CD14-positive monocyte (primary cell): Measurements from ENCODE around the gene MACROD2. TPM values are rescaled to one million over a fixed set of nuclear protein-coding genes. Genes with fewer than 3 reads are reported as not detected.

ENCODE experiments used
- DNase-seq, 3 donors: peaks; one replicate each; pipeline ENCODE4 v3.0.0-alpha.2; 2011 to 2022
- H2AFZ ChIP-seq: 2 replicates; pipeline ENCODE4 v1.6.0; 2012; ENCODE audit warnings: mild to moderate bottlenecking, low read depth, low read length, inconsistent platforms; ENCODE audit not compliant: insufficient read depth, poor library complexity, severe bottlenecking
- H3K27ac ChIP-seq, 2 donors: 1 replicate in 1 of 2; 2 replicates in 1 of 2; pipeline ENCODE4 v1.5.1; 2012 to 2013; ENCODE audit warnings: low read length in 2 of 2, control low read depth in 1 of 2, inconsistent platforms in 1 of 2, low read depth in 1 of 2, mild to moderate bottlenecking in 1 of 2
- H3K27me3 ChIP-seq, 2 donors: one replicate each; pipeline versions ENCODE4 v1.6.0 to v1.6.1; 2011 to 2013; ENCODE audit warnings: low read length in 2 of 2; ENCODE audit not compliant: control insufficient read depth in 2 of 2, insufficient read depth in 2 of 2
- H3K36me3 ChIP-seq, 2 donors: replicated peaks in 1 of 2; 1 replicate in 1 of 2; 2 replicates in 1 of 2; pipeline versions ENCODE4 v1.5.1 to v1.6.1; 2012 to 2013; ENCODE audit warnings: low read length in 2 of 2, control low read depth in 1 of 2, inconsistent platforms in 1 of 2, mild to moderate bottlenecking in 1 of 2; ENCODE audit not compliant: insufficient read depth in 2 of 2, control insufficient read depth in 1 of 2
- H3K4me1 ChIP-seq, 2 donors: 1 replicate in 1 of 2; 2 replicates in 1 of 2; pipeline versions ENCODE4 v1.5.1 to v1.6.1; 2012 to 2013; ENCODE audit warnings: low read length in 2 of 2, control low read depth in 1 of 2, inconsistent platforms in 1 of 2, mild to moderate bottlenecking in 1 of 2, moderate library complexity in 1 of 2; ENCODE audit not compliant: insufficient read depth in 2 of 2, control insufficient read depth in 1 of 2
- H3K4me2 ChIP-seq: replicated peaks from 2 replicates; pipeline ENCODE3; 2012; ENCODE audit warnings: low read length, moderate library complexity, mild to moderate bottlenecking; ENCODE audit not compliant: poor library complexity, severe bottlenecking; ENCODE audit errors: extremely low read depth
- H3K4me3 ChIP-seq, 3 experiments: fragments of 200-600 bp in 1 of 3; sonication (generic) in 1 of 3; replicated peaks in 1 of 3; 1 replicate in 2 of 3; 2 replicates in 1 of 3; pipeline ENCODE4 v1.5.1; 2011 to 2013; ENCODE audit warnings: low read length in 3 of 3, mild to moderate bottlenecking in 3 of 3, control low read depth in 2 of 3, low read depth in 2 of 3, inconsistent platforms in 1 of 3, moderate library complexity in 1 of 3
- H3K79me2 ChIP-seq: 2 replicates; pipeline ENCODE4 v1.6.0; 2012; ENCODE audit warnings: mild to moderate bottlenecking, control low read depth, inconsistent platforms, low read length, moderate library complexity; ENCODE audit not compliant: insufficient read depth
- H3K9ac ChIP-seq: 2 replicates; pipeline ENCODE4 v1.6.0; 2017; ENCODE audit warnings: low read length, mild to moderate bottlenecking; ENCODE audit not compliant: insufficient read depth, poor library complexity, severe bottlenecking
- H3K9me3 ChIP-seq, 2 donors: replicated peaks in 1 of 2; 1 replicate in 1 of 2; 2 replicates in 1 of 2; pipeline versions ENCODE4 v1.5.1 to v1.6.1; 2012 to 2013; ENCODE audit warnings: low read length in 2 of 2, control low read depth in 1 of 2; ENCODE audit not compliant: control insufficient read depth in 1 of 2, insufficient read depth in 1 of 2
- H4K20me1 ChIP-seq: 2 replicates; pipeline ENCODE4 v1.6.0; 2012; ENCODE audit warnings: mild to moderate bottlenecking, low read length, control low read depth, moderate library complexity; ENCODE audit not compliant: insufficient read depth
- H3K27ac Mint-ChIP-seq, 7 donors: one replicate each; pipeline ENCODE4 v1.8.0; 2020; ENCODE audit warnings: mild to moderate bottlenecking in 7 of 7, mixed read lengths in 7 of 7, moderate library complexity in 6 of 7, inconsistent platforms in 2 of 7
- H3K27me3 Mint-ChIP-seq, 3 donors: one replicate each; pipeline ENCODE4 v1.8.0; 2021 to 2022; ENCODE audit warnings: low read depth in 3 of 3, mild to moderate bottlenecking in 3 of 3, mixed read lengths in 3 of 3, moderate library complexity in 3 of 3, inconsistent platforms in 1 of 3
- H3K36me3 Mint-ChIP-seq, 2 donors: one replicate each; pipeline ENCODE4 v1.8.0; 2020; ENCODE audit warnings: mixed read lengths in 2 of 2, inconsistent platforms in 1 of 2, mild to moderate bottlenecking in 1 of 2
- H3K4me1 Mint-ChIP-seq: one replicate; pipeline ENCODE4 v1.8.0; 2020; ENCODE audit warnings: mild to moderate bottlenecking, mixed read lengths
- H3K4me3 Mint-ChIP-seq, 2 donors: one replicate each; pipeline ENCODE4 v1.8.0; 2020; ENCODE audit warnings: mild to moderate bottlenecking in 2 of 2, mixed read lengths in 2 of 2, moderate library complexity in 1 of 2
- H3K9me3 Mint-ChIP-seq, 7 donors: one replicate each; pipeline ENCODE4 v1.8.0; 2020 to 2022; ENCODE audit warnings: mixed read lengths in 7 of 7, mild to moderate bottlenecking in 6 of 7, moderate library complexity in 6 of 7, inconsistent platforms in 2 of 7
- CTCF ChIP-seq: fragments of 200-600 bp; IDR thresholded peaks from one replicate; pipeline ENCODE4 v1.8.0; 2022; ENCODE audit warnings: antibody characterized with exemption, mild to moderate bottlenecking
- WGBS: methylation state at CpG from one replicate; pipeline ENCODE4 v1.1.5; 2013; ENCODE audit warnings: missing lambda C conversion rate; ENCODE audit not compliant: insufficient coverage; 5-methylcytosine and 5-hydroxymethylcytosine counted together
- intact Hi-C, 2 donors: fragments of 100-400 bp; cut with micrococcal nuclease; formaldehyde crosslinking; loops; one replicate each; pipeline versions ENCODE4 v1.15.0 to v1.15.1; 2023
- polyA plus RNA-seq, 3 donors: library from polyadenylated mRNA; depleted of rRNA in 1 of 3; unstranded in 2 of 3; stranded (reverse) in 1 of 3; fragments of 300-500 nt in 2 of 3; fragments of >200 nt in 1 of 3; fragmentation: Illumina TruSeq in 2 of 3; gene quantifications; 1 replicate in 2 of 3; 2 replicates in 1 of 3; pipeline ENCODE4 v1.2.3, GENCODE V29; 2012 to 2021

The MACROD2 gene
- polyA plus RNA-seq, 3 donors, result 0.23 TPM; not detected in 2

GRCh38 chr20:14992961-14993360 lies 997.6 kb downstream of the MACROD2 start:
- Mint-ChIP-seq H3K27me3 (peaks cover 0 to 1% (median 0%) of the 10 kb centered on the region in 3 donors), H3K4me3 (no peak overlapping the region)
- no peak for TF ChIP-seq CTCF

GRCh38 chr20:14996883-14997672 lies 1001.8 kb downstream of the MACROD2 start:
- H3K4me1 ChIP-seq, result no peaks in the 10 kb centered on the region
- peaks cover 3 to 13% (median 8%) of the 10 kb centered on the region in 7 donors for H3K9me3 Mint-ChIP-seq
- intact Hi-C loops, result no loop called here
- peaks cover 18 to 24% of the 10 kb centered on the region in 2 donors for H3K9me3 ChIP-seq
- H3K36me3 ChIP-seq, result no peaks in the 10 kb centered on the region
- H3K4me2 ChIP-seq, result no peak overlapping the region
- H3K27me3 Mint-ChIP-seq, result peaks cover 0 to 1% (median 0%) of the 10 kb centered on the region in 3 donors
- no peak overlapping the region for H3K4me3 Mint-ChIP-seq
- H4K20me1 ChIP-seq, result no peaks in the 10 kb centered on the region
- H3K27me3 ChIP-seq, result no peaks in the 10 kb centered on the region
- DNase-seq, result no peak
- no peak for TF ChIP-seq CTCF
- WGBS, result no CpG with 5 or more reads among the region's 2 CpGs
- no peak overlapping the region for H3K27ac Mint-ChIP-seq
- no peak overlapping the region for H3K4me3 ChIP-seq
- H3K4me1 Mint-ChIP-seq, result no peaks in the 10 kb centered on the region
- no peak overlapping the region for H3K9ac ChIP-seq
- no peaks in the 10 kb centered on the region for H3K36me3 Mint-ChIP-seq
- no peak overlapping the region for H2AFZ ChIP-seq
- no peak overlapping the region for H3K27ac ChIP-seq
- H3K79me2 ChIP-seq, result no peaks in the 10 kb centered on the region

More at GRCh38 chr20:14992961-14993360, 997.6 kb downstream of the MACROD2 start:
- peaks cover 18 to 23% of the 10 kb centered on the region in 2 donors for H3K9me3 ChIP-seq
- no peak overlapping the region for H3K4me2 ChIP-seq
- no peaks in the 10 kb centered on the region for H3K36me3 Mint-ChIP-seq
- no peaks in the 10 kb centered on the region for H3K27me3 ChIP-seq
- WGBS, result 60% methylated on average over 1 of the region's 2 CpGs
- no peak overlapping the region for H3K27ac ChIP-seq
- H4K20me1 ChIP-seq, result no peaks in the 10 kb centered on the region
- no peaks in the 10 kb centered on the region for H3K4me1 ChIP-seq
- intact Hi-C loops, result no loop called here
- no peak for DNase-seq
- no peaks in the 10 kb centered on the region for H3K4me1 Mint-ChIP-seq
- H2AFZ ChIP-seq, result no peak overlapping the region
- no peak overlapping the region for H3K4me3 ChIP-seq
- no peak overlapping the region for H3K9ac ChIP-seq
- no peak overlapping the region for H3K27ac Mint-ChIP-seq
- H3K9me3 Mint-ChIP-seq, result peaks cover 7 to 16% (median 12%) of the 10 kb centered on the region in 7 donors
- H3K79me2 ChIP-seq, result no peaks in the 10 kb centered on the region
- no peaks in the 10 kb centered on the region for H3K36me3 ChIP-seq
